Ectodermal cell (in vitro differentiated cells): Measurements from ENCODE around the gene ELOA.
A peak's percentile ranks its signal among the peaks of the same experiment; 100 is the strongest.
"Not testable (repeated sequence)": the region's sequence is repeated elsewhere in the genome, so short reads cannot be mapped to it uniquely, and the experiment has no call there.

Experiments used
- H3K27ac ChIP-seq: 2 replicates; pipeline ENCODE4 v1.7.0; 2013; ENCODE audit warnings: mild to moderate bottlenecking, low read depth, low read length; ENCODE audit not compliant: insufficient read depth, poor library complexity, severe bottlenecking
- H3K27me3 ChIP-seq: 2 replicates; pipeline ENCODE4 v1.7.0; 2013; ENCODE audit warnings: mild to moderate bottlenecking, low read length; ENCODE audit not compliant: insufficient read depth, control insufficient read depth, poor library complexity, severe bottlenecking
- H3K36me3 ChIP-seq: one replicate; pipeline ENCODE4 v1.7.0; 2013; ENCODE audit warnings: low read length; ENCODE audit not compliant: control insufficient read depth, insufficient read depth
- H3K4me1 ChIP-seq: one replicate; pipeline ENCODE4 v1.7.0; 2013; ENCODE audit warnings: low read length; ENCODE audit not compliant: control insufficient read depth, insufficient read depth
- H3K4me3 ChIP-seq: 2 replicates; pipeline ENCODE4 v1.7.0; 2013; ENCODE audit warnings: low read depth, low read length, control low read depth; ENCODE audit not compliant: insufficient read depth
- H3K9me3 ChIP-seq: 2 replicates; pipeline ENCODE4 v1.7.0; 2013; ENCODE audit warnings: mild to moderate bottlenecking, low read length, moderate library complexity; ENCODE audit not compliant: control insufficient read depth
- whole genome bisulfite sequencing, 2 experiments: methylation state at CpG; one replicate each; pipeline ENCODE4 v1.1.7; 2013; ENCODE audit warnings: missing lambda C conversion rate in 2 of 2; 5-methylcytosine and 5-hydroxymethylcytosine counted together

Gene ELOA

GRCh38 chr1:23794732-23795182, 51.5 kb downstream of the ELOA start:
- H3K27ac ChIP-seq, H3K36me3 ChIP-seq, H3K27me3 ChIP-seq, H3K4me3 ChIP-seq, H3K9me3 ChIP-seq: not testable (repeated sequence)
- peaks cover 14% of the 10 kb centered on the region for H3K4me1 ChIP-seq
- WGBS, 2 experiments, result 91 to 93% methylated on average over 9 of the region's 9 CpGs

- Histone ChIP-seq H3K4me3 (no peak overlapping the region), H3K9me3 (no peaks in the 10 kb centered on the region), H3K36me3 (no peaks in the 10 kb centered on the region), H3K27ac (no peak overlapping the region), H3K4me1 (peaks cover 14% of the 10 kb centered on the region), H3K27me3 (peaks cover under 1% of the 10 kb centered on the region)
- WGBS, 2 experiments, result 96 to 97% methylated on average over 16 of the region's 16 CpGs
Measured at GRCh38 chr1:23795676-23796465, 52.6 kb downstream of the ELOA start.

GRCh38 chr1:23796466-23797271, 53.4 kb downstream of the ELOA start:
- H3K36me3 ChIP-seq, result no peaks in the 10 kb centered on the region
- no peak overlapping the region for H3K4me3 ChIP-seq
- 85 to 86% methylated on average over 17 of the region's 17 CpGs for WGBS, 2 experiments
- peaks cover 9% of the 10 kb centered on the region for H3K27me3 ChIP-seq
- no peak overlapping the region for H3K27ac ChIP-seq
- no peaks in the 10 kb centered on the region for H3K9me3 ChIP-seq
- H3K4me1 ChIP-seq, result peaks cover 20% of the 10 kb centered on the region

- Histone ChIP-seq H3K27me3 (peaks cover 14% of the 10 kb centered on the region), H3K4me1 (peaks cover 15% of the 10 kb centered on the region), H3K4me3 (no peak overlapping the region), H3K9me3 (no peaks in the 10 kb centered on the region), H3K36me3 (no peaks in the 10 kb centered on the region), H3K27ac (no peak overlapping the region)
- WGBS, 2 experiments, result 94 to 95% methylated on average over 20 of the region's 20 CpGs
Measured at GRCh38 chr1:23797478-23798448, 54.5 kb downstream of the ELOA start.

- Histone ChIP-seq H3K27ac (no peak overlapping the region), H3K36me3 (no peaks in the 10 kb centered on the region), H3K27me3 (peaks cover 14% of the 10 kb centered on the region), H3K4me3 (no peak overlapping the region), H3K4me1 (peaks cover 15% of the 10 kb centered on the region), H3K9me3 (no peaks in the 10 kb centered on the region)
- 91 to 92% methylated on average over 12 of the region's 12 CpGs for WGBS, 2 experiments
Measured at GRCh38 chr1:23798662-23799142, 55.4 kb downstream of the ELOA start.

GRCh38 chr1:23799255-23799569, 55.9 kb downstream of the ELOA start:
- peak overlapping the region; percentile 83 for H3K4me3 ChIP-seq
- no peak overlapping the region for H3K27ac ChIP-seq
- WGBS, 2 experiments, result 66 to 67% methylated on average over 7 of the region's 7 CpGs
- peaks cover 15% of the 10 kb centered on the region for H3K4me1 ChIP-seq
- H3K9me3 ChIP-seq, result no peaks in the 10 kb centered on the region
- peaks cover 14% of the 10 kb centered on the region for H3K27me3 ChIP-seq
- H3K36me3 ChIP-seq, result no peaks in the 10 kb centered on the region

GRCh38 chr1:23799570-23800399, 56.5 kb downstream of the ELOA start:
- Histone ChIP-seq H3K27me3 (peaks cover 14% of the 10 kb centered on the region), H3K27ac (peak overlapping the region; percentile 26), H3K4me1 (peaks cover 15% of the 10 kb centered on the region), H3K9me3 (no peaks in the 10 kb centered on the region), H3K36me3 (no peaks in the 10 kb centered on the region), H3K4me3 (peak overlapping the region; percentile 83)
- 3 to 4% methylated on average over 48 of the region's 48 CpGs for WGBS, 2 experiments

- 0 to 1% methylated on average over 82 of the region's 82 CpGs for WGBS, 2 experiments
- peak within 1 kb of the TSS; percentile 26 for H3K27ac ChIP-seq
- no peaks in the 10 kb centered on the region for H3K36me3 ChIP-seq
- peak within 1 kb of the TSS; percentile 83 for H3K4me3 ChIP-seq
- peaks cover 15% of the 10 kb centered on the region for H3K4me1 ChIP-seq
- no peaks in the 10 kb centered on the region for H3K9me3 ChIP-seq
- peaks cover 14% of the 10 kb centered on the region for H3K27me3 ChIP-seq
Measured at GRCh38 chr1:23800400-23801337, 57.4 kb downstream of the ELOA start, which contains the start of gene GALE. Gene GALE, minus strand, starts transcription at chr1:23800754. Its CDS starts 1,747 bp downstream, at chr1:23799007.
